ENCODE results near the gene SIK2. TPM values are rescaled to one million over a fixed set of nuclear protein-coding genes. Genes with fewer than 3 reads are reported as not detected.

SIK2 gene
- total and polyA plus RNA-seq, 2 donors (not counting 3 experiments of a cell fraction or from before 2014, with no cell fraction given), result 14.6 to 17.1 TPM

DNA sequence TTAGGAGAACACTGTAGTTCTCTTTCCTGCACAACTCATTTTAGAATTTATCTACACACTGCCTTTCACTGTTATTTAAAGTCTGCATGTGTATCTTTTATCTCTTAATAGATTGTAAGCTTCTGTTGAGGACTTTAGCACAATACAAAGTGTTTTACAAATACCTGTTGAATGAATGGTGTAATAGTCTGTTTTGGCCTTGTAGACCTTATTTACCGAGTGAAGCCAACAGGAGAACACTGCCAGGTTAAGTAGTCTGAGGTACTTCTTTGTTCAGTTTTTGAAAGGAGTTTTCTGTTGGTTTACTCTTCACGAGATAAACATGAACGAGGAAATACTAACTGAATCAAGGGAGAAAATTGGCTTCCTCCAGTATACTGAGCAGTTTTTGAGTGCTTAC lies 31.0 kb downstream of the SIK2 start:
- Histone ChIP-seq H3K4me3 (replicated peaks in 1 of 3; ENCODE audit: insufficient read depth in 1 of 3, low read depth in 1 of 3, low read length in 3 of 3) (no peak overlapping the region), H2AFZ (ENCODE audit: low read depth, low read length) (no peak overlapping the region), H4K20me1 (replicated peaks; ENCODE audit: control insufficient read depth, extremely low read depth, insufficient read depth, low read length) (no peaks in the 10 kb centered on the region), H3K9me3 (replicated peaks; ENCODE audit: control insufficient read depth, insufficient read depth, low read length) (peaks cover 2% of the 10 kb centered on the region), H3K79me2 (ENCODE audit: control insufficient read depth, insufficient read depth, low read length) (no peaks in the 10 kb centered on the region), H3K27ac (ENCODE audit: insufficient read depth, low read depth, low read length) (peak overlapping the region; percentile 68), H3K27me3 (ENCODE audit: control insufficient read depth in 2 of 2, insufficient read depth in 2 of 2, low read length in 2 of 2) (no peaks in the 10 kb centered on the region), H3K4me1 (ENCODE audit: control insufficient read depth, extremely low read depth, insufficient read depth, low read length) (peaks cover 23% of the 10 kb centered on the region), H3K9ac (replicated peaks; ENCODE audit: extremely low read depth, insufficient read depth, low read length) (no peak overlapping the region), H3K4me2 (ENCODE audit: insufficient read depth, low read length) (peak overlapping the region; percentile 42), H3K36me3 (ENCODE audit: control insufficient read depth in 2 of 2, extremely low read depth in 1 of 2, insufficient read depth in 2 of 2, low read length in 2 of 2) (no peaks in the 10 kb centered on the region), H3K9me1 (replicated peaks; ENCODE audit: control insufficient read depth, extremely low read depth, insufficient read depth, low read length) (peaks cover 3% of the 10 kb centered on the region)
- FAIRE-seq (peak; percentile 43), DNase-seq (ENCODE audit: low read depth, low spot score) (no peak)
- intact Hi-C loops (cut with micrococcal nuclease), result loop anchor here (5.0 kb wide), 1 partner anchor 84 kb away; no protein-coding TSS in a partner anchor
- no TSS peak for BruUV-seq (replicated peaks)
- ChIA-PET CTCF (interaction anchor here (1.5 to 2.0 kb wide), 2 partner anchors 10 to 29 kb away, joined by 4 to 6 read pairs; no protein-coding TSS in a partner anchor), POLR2A (no interaction called here)
- TF ChIP-seq, protein P1, sequence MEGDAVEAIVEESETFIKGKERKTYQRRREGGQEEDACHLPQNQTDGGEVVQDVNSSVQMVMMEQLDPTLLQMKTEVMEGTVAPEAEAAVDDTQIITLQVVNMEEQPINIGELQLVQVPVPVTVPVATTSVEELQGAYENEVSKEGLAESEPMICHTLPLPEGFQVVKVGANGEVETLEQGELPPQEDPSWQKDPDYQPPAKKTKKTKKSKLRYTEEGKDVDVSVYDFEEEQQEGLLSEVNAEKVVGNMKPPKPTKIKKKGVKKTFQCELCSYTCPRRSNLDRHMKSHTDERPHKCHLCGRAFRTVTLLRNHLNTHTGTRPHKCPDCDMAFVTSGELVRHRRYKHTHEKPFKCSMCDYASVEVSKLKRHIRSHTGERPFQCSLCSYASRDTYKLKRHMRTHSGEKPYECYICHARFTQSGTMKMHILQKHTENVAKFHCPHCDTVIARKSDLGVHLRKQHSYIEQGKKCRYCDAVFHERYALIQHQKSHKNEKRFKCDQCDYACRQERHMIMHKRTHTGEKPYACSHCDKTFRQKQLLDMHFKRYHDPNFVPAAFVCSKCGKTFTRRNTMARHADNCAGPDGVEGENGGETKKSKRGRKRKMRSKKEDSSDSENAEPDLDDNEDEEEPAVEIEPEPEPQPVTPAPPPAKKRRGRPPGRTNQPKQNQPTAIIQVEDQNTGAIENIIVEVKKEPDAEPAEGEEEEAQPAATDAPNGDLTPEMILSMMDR (IDR thresholded peaks at IDR 0.05; ENCODE audit: extremely low read depth in 1 of 2, insufficient read depth in 1 of 2, low read depth in 1 of 2, low read length in 2 of 2), result no peak
- TF ChIP-seq POLR2A (IDR thresholded peaks at IDR 0.05; ENCODE audit: low read depth, low read length) (no peak), JUN (IDR thresholded peaks at IDR 0.05; ENCODE audit: borderline replicate concordance, insufficient read depth, insufficient read length, low read depth) (no peak), MYC (IDR thresholded peaks at IDR 0.05; ENCODE audit: low read depth, low read length) (no peak), GATA2 (IDR thresholded peaks at IDR 0.05; ENCODE audit: insufficient read depth, insufficient read length, low read depth, low read length) (no peak), POLR2AphosphoS5 (IDR thresholded peaks at IDR 0.05; ENCODE audit: insufficient read depth, low read depth, low read length) (no peak), EZH2 (IDR thresholded peaks at IDR 0.05; ENCODE audit: borderline replicate concordance, low read depth, low read length, severe bottlenecking) (no peak), FOS (IDR thresholded peaks at IDR 0.05; ENCODE audit: borderline replicate concordance, insufficient read depth, low read length) (no peak)
- TF ChIP-seq, protein P2, sequence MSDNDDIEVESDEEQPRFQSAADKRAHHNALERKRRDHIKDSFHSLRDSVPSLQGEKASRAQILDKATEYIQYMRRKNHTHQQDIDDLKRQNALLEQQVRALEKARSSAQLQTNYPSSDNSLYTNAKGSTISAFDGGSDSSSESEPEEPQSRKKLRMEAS (IDR thresholded peaks at IDR 0.05; ENCODE audit: insufficient read depth, insufficient read length), result no peak
- dilution Hi-C loops (cut with MboI; ENCODE audit: extremely low pct_ligation_motif_present, low sequenced_read_pairs), result no loop called here
